LNCAP (cell line): ENCODE results near the gene C5AR1.

Source experiments
- CTCF ChIP-seq: fragments of 450-650 bp; IDR thresholded peaks from 2 replicates; pipeline ENCODE4 v1.5.1; 2017; ENCODE audit warnings: mild to moderate bottlenecking

The C5AR1 gene

GRCh38 chr19:47280183-47280797 lies 29.4 kb upstream of the C5AR1 start:
- TF ChIP-seq CTCF: 0 out of 2 replicates have a peak, but pooled peaks have one; percentile 16

- TF ChIP-seq CTCF: no peak
Measured at GRCh38 chr19:47283405-47284059, 26.1 kb upstream of the C5AR1 start.

GRCh38 chr19:47284324-47284899 lies 25.2 kb upstream of the C5AR1 start:
- peak; percentile 69 for TF ChIP-seq CTCF

- TF ChIP-seq CTCF: peak; percentile 49
Measured at GRCh38 chr19:47296036-47296435, 13.6 kb upstream of the C5AR1 start.

GRCh38 chr19:47302249-47302648 lies 7.4 kb upstream of the C5AR1 start:
- TF ChIP-seq CTCF: no peak

GRCh38 chr19:47303966-47304365 lies 5.7 kb upstream of the C5AR1 start:
- TF ChIP-seq CTCF: no peak

GRCh38 chr19:47305309-47305751 lies 4.3 kb upstream of the C5AR1 start:
- peak; percentile 77 for TF ChIP-seq CTCF
